Adipose tissue (tissue), 3 donors: ENCODE measurements around the gene SMIM41. TPM values are rescaled to one million over a fixed set of nuclear protein-coding genes. Genes with fewer than 3 reads are reported as not detected.
"Not testable (repeated sequence)": the region's sequence is repeated elsewhere in the genome, so short reads cannot be mapped to it uniquely, and the experiment has no call there.

Experiments
- H3K27ac ChIP-seq: one replicate; pipeline ENCODE4 v1.5.1; 2013; ENCODE audit warnings: low read depth, low read length
- WGBS, 3 donors: extraction: QIAGEN DNeasy Blood & Tissue Kit; methylation state at CpG; one replicate each; pipeline ENCODE4 v1.1.7; 2013; 5-methylcytosine and 5-hydroxymethylcytosine counted together
- polyA plus RNA-seq, 3 donors: library from polyadenylated mRNA; stranded (reverse); fragments of 200-250 nt; gene quantifications; one replicate each; pipeline ENCODE4 v1.2.3, GENCODE V29; 2013
- donor health status: healthy with polysubstance abuse.
- donor health status: Bipolar disorder and iron deficiency.
- donor health status: healthy.

The SMIM41 gene
- polyA plus RNA-seq, 3 donors = 0.27 to 0.35 TPM; not detected in 1

- WGBS, 3 donors = 86 to 92% (median 89%) methylated on average over 15 of the region's 15 CpGs
- H3K27ac ChIP-seq = no peak overlapping the region
These were observed 17.0 kb downstream of the SMIM41 start for GRCh38 chr12:52096332-52097044.

- 77 to 85% (median 84%) methylated on average over 21 of the region's 21 CpGs for WGBS, 3 donors
- H3K27ac ChIP-seq = no peak overlapping the region
These were observed 17.7 kb downstream of the SMIM41 start for GRCh38 chr12:52097045-52097666.

- not testable (repeated sequence) for H3K27ac ChIP-seq
- 62 to 69% (median 63%) methylated on average over 10 of the region's 10 CpGs for WGBS, 3 donors
These were observed 25.1 kb downstream of the SMIM41 start for GRCh38 chr12:52104431-52105089.

DNA sequence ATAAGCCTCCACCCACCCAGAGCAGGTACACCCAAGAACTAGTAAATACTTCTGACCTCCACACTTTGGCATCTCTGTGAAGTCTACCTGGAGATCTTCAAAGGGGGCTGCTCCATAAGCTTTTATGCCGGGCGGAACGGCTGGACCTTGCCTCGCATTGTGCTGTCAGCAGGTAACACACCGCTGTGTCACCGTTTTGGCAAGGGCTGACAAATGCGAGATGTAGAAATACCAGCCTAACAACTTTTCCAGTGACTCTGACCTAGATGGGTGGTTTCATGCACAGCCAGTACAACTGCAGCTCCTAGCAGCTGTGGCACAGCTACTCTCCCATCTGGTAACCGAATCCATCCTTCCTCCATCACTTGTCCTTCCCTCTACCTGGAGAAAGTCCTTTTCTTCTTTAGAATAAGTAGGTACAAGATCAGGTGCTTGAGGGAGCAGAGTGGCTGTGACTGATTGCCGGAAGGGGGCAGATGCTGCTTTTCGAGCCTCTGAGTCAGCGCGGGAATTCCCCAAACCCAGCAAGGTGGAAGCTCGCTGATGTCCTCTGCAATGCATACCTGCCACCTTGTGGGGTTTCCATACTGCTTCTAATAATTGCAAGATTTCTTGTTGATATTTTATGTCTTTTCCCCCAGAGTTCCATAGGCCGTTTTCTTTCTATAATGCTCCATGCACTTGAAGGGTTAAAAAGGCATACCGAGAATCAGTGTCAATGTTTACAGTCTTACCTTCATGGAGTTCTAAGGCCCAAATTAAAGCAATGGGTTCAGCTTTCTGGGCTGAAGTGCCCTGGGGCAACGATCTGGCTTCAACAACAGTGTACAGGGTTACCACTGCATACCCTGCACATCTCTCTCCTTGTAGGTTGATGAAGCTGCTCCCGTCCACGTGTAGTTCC lies 37.0 kb downstream of the SMIM41 start:
- 20 to 61% (median 48%) methylated on average over 18 of the region's 18 CpGs for WGBS, 3 donors

DNA sequence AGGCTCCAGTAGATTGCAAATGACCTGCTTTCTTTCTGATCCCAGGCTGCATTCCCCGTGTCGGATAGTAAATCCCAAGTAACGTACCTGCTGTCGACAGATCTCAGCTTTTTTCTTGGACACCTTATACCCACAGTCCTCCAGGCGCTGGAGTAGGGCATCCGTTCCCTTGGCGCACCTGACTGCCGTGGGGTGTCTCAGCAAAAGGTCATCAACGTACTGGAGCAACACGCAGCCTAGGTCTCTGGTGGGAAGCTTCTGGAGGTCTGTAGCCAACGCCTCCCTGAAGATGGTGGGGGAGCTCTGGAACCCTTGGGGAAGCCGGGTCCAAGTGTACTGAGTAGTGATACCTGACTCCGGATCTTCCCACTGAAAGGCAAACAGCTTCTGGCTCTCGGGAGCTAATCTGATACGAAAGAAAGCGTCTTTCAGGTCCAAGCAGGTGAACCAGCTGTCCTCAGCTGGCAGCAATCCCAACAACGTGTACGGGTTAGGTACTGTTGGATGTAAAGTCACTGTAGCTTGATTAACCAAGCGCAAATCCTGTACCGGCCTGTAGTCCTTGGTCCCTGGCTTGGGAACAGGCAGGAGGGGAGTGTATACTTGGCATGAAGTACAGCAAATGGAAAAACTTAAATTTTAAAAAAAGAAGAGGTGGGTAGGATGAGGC lies 38.4 kb downstream of the SMIM41 start:
- 81 to 91% (median 83%) methylated on average over 20 of the region's 20 CpGs for WGBS, 3 donors
- not testable (repeated sequence) for H3K27ac ChIP-seq

More for the DNA sequence above, 37.0 kb downstream of the SMIM41 start:
- not testable (repeated sequence) for H3K27ac ChIP-seq

DNA sequence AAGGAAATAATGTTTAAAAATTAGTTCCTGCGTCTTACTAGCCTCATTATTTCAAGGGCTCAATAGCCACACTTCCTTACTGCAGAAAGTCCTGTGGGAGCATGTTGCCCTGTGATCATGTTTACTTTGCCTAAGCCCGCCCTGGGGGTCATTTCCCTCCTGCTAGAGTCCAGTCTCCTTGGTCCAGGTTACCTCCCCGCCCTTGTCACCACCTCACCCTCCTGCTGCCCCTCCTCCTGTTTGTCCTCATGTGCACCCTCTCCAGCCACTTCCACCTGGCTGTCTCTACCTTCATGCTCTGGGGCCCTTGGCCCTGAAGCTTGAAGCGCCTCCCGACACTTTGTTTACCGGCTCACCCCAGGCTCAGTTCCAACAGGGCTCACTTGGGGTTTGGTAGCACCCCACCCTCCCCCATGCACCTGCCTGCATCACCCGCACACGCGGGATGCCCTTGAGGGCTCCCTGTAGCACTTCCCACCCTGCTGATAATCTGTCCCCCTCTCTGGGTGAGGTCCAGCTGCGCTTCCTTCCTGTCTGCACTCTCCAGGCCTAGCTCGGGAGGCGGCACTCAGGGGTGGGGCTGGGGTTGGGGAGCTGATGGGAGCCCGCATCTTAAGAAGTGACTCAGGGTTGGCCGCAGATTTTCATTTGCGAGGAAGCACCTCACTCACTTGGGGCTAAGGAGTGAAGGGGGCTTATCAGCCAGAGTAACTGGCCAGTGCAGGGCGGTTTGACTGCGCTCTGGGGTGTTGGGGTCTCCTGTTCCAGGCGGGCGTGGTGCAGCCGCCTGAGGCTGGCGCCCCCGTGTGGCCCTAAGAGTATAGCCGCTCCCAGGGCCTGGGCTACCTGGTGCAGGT lies 40.1 kb downstream of the SMIM41 start:
- H3K27ac ChIP-seq = no peak overlapping the region

GRCh38 chr12:52120951-52121823 lies 41.7 kb downstream of the SMIM41 start:
- H3K27ac ChIP-seq = no peak overlapping the region
- 61 to 67% (median 65%) methylated on average over 18 to 19 of the region's 19 CpGs for WGBS, 3 donors

More for the DNA sequence above, 40.1 kb downstream of the SMIM41 start:
- 19 to 30% (median 24%) methylated on average over 23 of the region's 23 CpGs for WGBS, 3 donors

GRCh38 chr12:52121824-52122539 lies 42.5 kb downstream of the SMIM41 start:
- H3K27ac ChIP-seq = no peak overlapping the region
- WGBS, 3 donors = 14 to 18% (median 17%) methylated on average over 18 of the region's 18 CpGs

DNA sequence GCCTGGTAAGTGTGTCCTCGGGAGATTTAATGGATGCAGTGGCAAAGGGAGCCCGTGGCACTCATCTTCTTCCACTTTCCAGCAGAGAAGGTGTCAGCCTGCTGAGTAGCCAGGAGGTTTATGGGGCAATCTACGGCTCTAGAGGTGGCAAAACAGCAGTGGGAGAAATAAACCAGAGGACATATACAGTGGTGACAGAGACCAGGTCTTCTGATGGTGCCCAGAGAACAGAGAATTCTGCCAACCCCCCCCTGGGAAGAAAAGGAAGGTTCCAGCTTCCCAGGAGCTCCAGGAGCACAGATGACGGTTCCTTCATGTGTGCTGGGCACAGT lies 43.0 kb downstream of the SMIM41 start:
- H3K27ac ChIP-seq = no peak overlapping the region
- WGBS, 3 donors = 79 to 88% (median 85%) methylated on average over 4 of the region's 4 CpGs

- 81 to 90% (median 87%) methylated on average over 7 of the region's 7 CpGs for WGBS, 3 donors
- H3K27ac ChIP-seq = no peak overlapping the region
These were observed 43.4 kb downstream of the SMIM41 start for GRCh38 chr12:52122904-52123303.

GRCh38 chr12:52123487-52124186 lies 44.1 kb downstream of the SMIM41 start:
- 64 to 73% (median 69%) methylated on average over 8 of the region's 8 CpGs for WGBS, 3 donors
- H3K27ac ChIP-seq = no peak overlapping the region

- no peak overlapping the region for H3K27ac ChIP-seq
- WGBS, 3 donors = 80 to 90% (median 87%) methylated on average over 6 of the region's 6 CpGs
These were observed 46.0 kb downstream of the SMIM41 start for GRCh38 chr12:52125476-52125900.

DNA sequence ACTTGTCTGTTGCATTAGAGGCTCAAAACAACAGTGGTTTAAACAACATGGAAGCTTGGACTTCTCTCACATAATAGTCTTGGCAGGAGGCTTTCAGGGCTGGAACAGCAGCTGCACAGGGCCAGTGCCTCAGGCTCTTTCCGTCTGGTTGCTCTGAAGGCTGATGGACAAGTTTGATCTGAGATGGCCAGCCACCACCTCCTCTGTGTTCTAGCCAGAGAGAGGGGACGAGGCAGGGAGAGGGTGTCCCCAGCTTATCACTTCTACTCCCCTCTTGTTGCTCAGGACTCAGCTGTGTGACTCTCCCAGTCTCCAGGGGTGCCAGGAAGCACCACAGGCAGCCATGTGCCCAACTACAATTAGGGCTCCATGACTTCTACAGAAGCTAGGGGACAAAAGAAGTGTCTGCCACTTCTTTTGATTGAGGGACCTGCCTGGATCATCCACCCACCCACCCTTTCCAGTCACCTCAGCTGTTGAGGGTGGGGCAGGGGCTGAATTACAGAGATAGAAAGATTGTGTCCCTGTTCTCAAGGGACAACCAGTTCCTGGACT lies 46.6 kb downstream of the SMIM41 start:
- no peak overlapping the region for H3K27ac ChIP-seq
- WGBS, 3 donors = 70 to 92% (median 84%) methylated on average over 2 of the region's 2 CpGs

- WGBS, 3 donors = 35 to 62% (median 43%) methylated on average over 21 of the region's 21 CpGs
- H3K27ac ChIP-seq = no peak overlapping the region
These were observed 47.4 kb downstream of the SMIM41 start for GRCh38 chr12:52126605-52127578.
